ENCODE measurements around the gene EHMT2.
A peak's percentile ranks its signal among the peaks of the same experiment; 100 is the strongest.
"Not testable (repeated sequence)": the region's sequence is repeated elsewhere in the genome, so short reads cannot be mapped to it uniquely, and the experiment has no call there.

Gene EHMT2

GRCh38 chr6:31869343-31869742 is 28.2 kb downstream of the EHMT2 start:
- DNase-seq, result no peak

- not testable (repeated sequence) for DNase-seq
These were observed 28.9 kb downstream of the EHMT2 start for GRCh38 chr6:31868658-31868971.

GRCh38 chr6:31865205-31866118 is 32.0 kb downstream of the EHMT2 start:
- no peak for DNase-seq

- no peak for DNase-seq
These were observed 32.7 kb downstream of the EHMT2 start for GRCh38 chr6:31864818-31865204.

- DNase-seq, result not testable (repeated sequence)
These were observed 33.4 kb downstream of the EHMT2 start for GRCh38 chr6:31864123-31864562.

GRCh38 chr6:31862344-31863235 is 34.9 kb downstream of the EHMT2 start, which contains the start of gene NEU1:
TSS of gene NEU1 (minus strand) at chr6:31862821. CDS start at chr6:31862776, 45 bp downstream.
- DNase-seq, result peak; percentile 100

GRCh38 chr6:31861919-31862343 is 35.6 kb downstream of the EHMT2 start:
- DNase-seq, result no peak

GRCh38 chr6:31861150-31861549 is 36.3 kb downstream of the EHMT2 start:
- DNase-seq, result no peak

- DNase-seq, result no peak
These were observed 37.1 kb downstream of the EHMT2 start for GRCh38 chr6:31860349-31860748.

GRCh38 chr6:31859923-31860322 is 37.6 kb downstream of the EHMT2 start:
- no peak for DNase-seq

- no peak for DNase-seq
These were observed 38.8 kb downstream of the EHMT2 start for GRCh38 chr6:31858707-31859106.

- DNase-seq, result not testable (repeated sequence)
These were observed 39.7 kb downstream of the EHMT2 start for GRCh38 chr6:31857774-31858173.

- not testable (repeated sequence) for DNase-seq
These were observed 45.3 kb downstream of the EHMT2 start for GRCh38 chr6:31851980-31852718.

- DNase-seq, result no peak
These were observed 46.0 kb downstream of the EHMT2 start for GRCh38 chr6:31851485-31851832.

- no peak for DNase-seq
These were observed 46.6 kb downstream of the EHMT2 start for GRCh38 chr6:31850765-31851484.

- DNase-seq, result no peak
These were observed 50.1 kb downstream of the EHMT2 start for GRCh38 chr6:31847276-31847978.

- DNase-seq, result no peak
These were observed 53.0 kb downstream of the EHMT2 start for GRCh38 chr6:31844507-31844906.

GRCh38 chr6:31842053-31842452 is 55.4 kb downstream of the EHMT2 start:
- no peak for DNase-seq

GRCh38 chr6:31839779-31840126 is 57.7 kb downstream of the EHMT2 start:
- DNase-seq, result not testable (repeated sequence)

GRCh38 chr6:31838968-31839367 is 58.5 kb downstream of the EHMT2 start:
- no peak for DNase-seq

GRCh38 chr6:31838114-31838553 is 59.4 kb downstream of the EHMT2 start:
- DNase-seq, result not testable (repeated sequence)
